Measurements from ENCODE around the gene DMBT1. TPM values are rescaled to one million over a fixed set of nuclear protein-coding genes. Genes with fewer than 3 reads are reported as not detected.

The DMBT1 gene
- total and polyA plus RNA-seq, 8 donors, result 0.19 to 81.1 (median 4.1) TPM; not detected in 1

GRCh38 chr10:122515022-122515424 lies 45.5 kb upstream of the DMBT1 start:
- TF ChIP-seq, protein P1, sequence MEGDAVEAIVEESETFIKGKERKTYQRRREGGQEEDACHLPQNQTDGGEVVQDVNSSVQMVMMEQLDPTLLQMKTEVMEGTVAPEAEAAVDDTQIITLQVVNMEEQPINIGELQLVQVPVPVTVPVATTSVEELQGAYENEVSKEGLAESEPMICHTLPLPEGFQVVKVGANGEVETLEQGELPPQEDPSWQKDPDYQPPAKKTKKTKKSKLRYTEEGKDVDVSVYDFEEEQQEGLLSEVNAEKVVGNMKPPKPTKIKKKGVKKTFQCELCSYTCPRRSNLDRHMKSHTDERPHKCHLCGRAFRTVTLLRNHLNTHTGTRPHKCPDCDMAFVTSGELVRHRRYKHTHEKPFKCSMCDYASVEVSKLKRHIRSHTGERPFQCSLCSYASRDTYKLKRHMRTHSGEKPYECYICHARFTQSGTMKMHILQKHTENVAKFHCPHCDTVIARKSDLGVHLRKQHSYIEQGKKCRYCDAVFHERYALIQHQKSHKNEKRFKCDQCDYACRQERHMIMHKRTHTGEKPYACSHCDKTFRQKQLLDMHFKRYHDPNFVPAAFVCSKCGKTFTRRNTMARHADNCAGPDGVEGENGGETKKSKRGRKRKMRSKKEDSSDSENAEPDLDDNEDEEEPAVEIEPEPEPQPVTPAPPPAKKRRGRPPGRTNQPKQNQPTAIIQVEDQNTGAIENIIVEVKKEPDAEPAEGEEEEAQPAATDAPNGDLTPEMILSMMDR (IDR thresholded peaks at IDR 0.05), result no peak
- TF ChIP-seq POLR2AphosphoS5 (IDR thresholded peaks at IDR 0.05), result peak in 1 of 3 donors; percentile 14
- no peak for TF ChIP-seq POLR2A (IDR thresholded peaks at IDR 0.05)
- intact Hi-C loops (cut with DNase I; ENCODE audit: low total_unique reads), result no loop called here
- no peak for DNase-seq
- Histone ChIP-seq H3K27me3 (no peaks in the 10 kb centered on the region), H3K9me3 (no peaks in the 10 kb centered on the region), H3K4me1 (peaks cover 0 to 7% (median 3%) of the 10 kb centered on the region in 4 donors), H3K27ac (peak overlapping the region in 3 of 5 donors; percentile 45 to 64 (median 56)), H3K36me3 (peaks cover 0 to 70% (median 41%) of the 10 kb centered on the region in 4 donors), H3K4me3 (no peak overlapping the region)
- 63 to 90% (median 79%) methylated on average over 5 of the region's 5 CpGs for WGBS, 5 donors

GRCh38 chr10:122515588-122516231 lies 44.8 kb upstream of the DMBT1 start:
- H3K27me3 ChIP-seq, result no peaks in the 10 kb centered on the region
- no peaks in the 10 kb centered on the region for H3K9me3 ChIP-seq
- peak overlapping the region in 4 of 5 donors; percentile 3 to 62 (median 50) for H3K27ac ChIP-seq
- no peak overlapping the region for H3K4me3 ChIP-seq
- H3K36me3 ChIP-seq, result peaks cover 0 to 63% (median 34%) of the 10 kb centered on the region in 4 donors
- TF ChIP-seq, protein P1 (IDR thresholded peaks at IDR 0.05), result no peak
- no peak for TF ChIP-seq POLR2A (IDR thresholded peaks at IDR 0.05)
- TF ChIP-seq POLR2AphosphoS5 (IDR thresholded peaks at IDR 0.05), result no peak
- no peak for TF ChIP-seq EP300 (IDR thresholded peaks at IDR 0.05)
- H3K4me1 ChIP-seq, result peaks cover 0 to 7% (median 3%) of the 10 kb centered on the region in 4 donors
- intact Hi-C loops (cut with DNase I; ENCODE audit: low total_unique reads), result no loop called here
- peak in 1 of 2 donors; percentile 40 for DNase-seq
- 78 to 89% (median 83%) methylated on average over 14 to 16 of the region's 16 CpGs for WGBS, 5 donors

DNA sequence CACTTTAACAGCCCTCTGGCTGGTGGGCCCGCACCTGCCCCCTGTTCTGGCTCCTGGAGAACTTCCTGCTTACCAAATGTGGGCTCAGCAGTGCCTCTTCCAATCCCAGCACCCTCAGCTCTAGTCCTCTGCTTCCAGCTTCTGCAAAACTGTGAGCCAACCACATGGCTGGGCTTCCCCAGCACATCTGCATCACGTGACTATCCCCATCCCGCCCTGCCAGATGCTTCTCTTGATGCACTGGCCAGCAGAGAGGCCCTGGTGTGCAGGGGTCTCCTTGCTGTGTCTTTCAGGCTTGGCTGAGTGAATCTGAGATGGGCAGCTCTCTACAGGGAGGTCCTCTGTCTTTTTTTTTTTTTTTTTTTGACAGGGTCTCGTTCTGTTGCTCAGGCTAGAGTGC lies 43.8 kb upstream of the DMBT1 start:
- H3K9me3 ChIP-seq, result no peaks in the 10 kb centered on the region

GRCh38 chr10:122519144-122519543 lies 41.4 kb upstream of the DMBT1 start:
- WGBS, 5 donors, result 68 to 75% (median 74%) methylated on average over 7 of the region's 7 CpGs
- Histone ChIP-seq H3K4me1 (peaks cover 0 to 7% (median 3%) of the 10 kb centered on the region in 4 donors), H3K27ac (no peak overlapping the region), H3K36me3 (peaks cover 0 to 38% (median 21%) of the 10 kb centered on the region in 4 donors), H3K9me3 (no peaks in the 10 kb centered on the region), H3K4me3 (no peak overlapping the region), H3K27me3 (no peaks in the 10 kb centered on the region)
- TF ChIP-seq EP300 (IDR thresholded peaks at IDR 0.05), result no peak
- no peak for TF ChIP-seq POLR2A (IDR thresholded peaks at IDR 0.05)
- TF ChIP-seq POLR2AphosphoS5 (IDR thresholded peaks at IDR 0.05), result no peak
- TF ChIP-seq, protein P1 (IDR thresholded peaks at IDR 0.05), result no peak
- DNase-seq, result no peak
- intact Hi-C loops (cut with DNase I; ENCODE audit: low total_unique reads), result no loop called here

More for the DNA sequence above, 43.8 kb upstream of the DMBT1 start:
- H3K4me1 ChIP-seq, result peaks cover 0 to 7% (median 3%) of the 10 kb centered on the region in 4 donors
- TF ChIP-seq POLR2AphosphoS5 (IDR thresholded peaks at IDR 0.05) (no peak), EP300 (IDR thresholded peaks at IDR 0.05) (no peak), POLR2A (IDR thresholded peaks at IDR 0.05) (no peak)
- TF ChIP-seq, protein P1 (IDR thresholded peaks at IDR 0.05), result no peak
- intact Hi-C loops (cut with DNase I; ENCODE audit: low total_unique reads), result no loop called here
- H3K36me3 ChIP-seq, result peaks cover 0 to 55% (median 32%) of the 10 kb centered on the region in 4 donors
- no peaks in the 10 kb centered on the region for H3K27me3 ChIP-seq
- DNase-seq, result peak in 1 of 2 donors; percentile 62
- H3K4me3 ChIP-seq, result no peak overlapping the region
- WGBS, 5 donors, result 66 to 77% (median 74%) methylated on average over 4 of the region's 4 CpGs
- peak overlapping the region in 1 of 5 donors; percentile 62 for H3K27ac ChIP-seq

Measured in stomach (tissue), 9 donors.